NCI-H345 (cell line): ENCODE data around the gene TEX35.

ENCODE experiments used
- DNase-seq: peaks from one replicate; lab custom pipeline; 2025; lab: John Stamatoyannopoulos, UW

Gene TEX35

GRCh38 chr1:178512566-178513277, at the start of gene TEX35:
Gene TEX35, plus strand, starts transcription at chr1:178513109. Its CDS starts 80 bp downstream, at chr1:178513189.
- DNase-seq = no peak

GRCh38 chr1:178464141-178464540, 48.8 kb upstream of the TEX35 start:
- DNase-seq = no peak

- DNase-seq = no peak
Observed at GRCh38 chr1:178464566-178464965, 48.3 kb upstream of the TEX35 start.

- DNase-seq = no peak
Observed at GRCh38 chr1:178465011-178465410, 47.9 kb upstream of the TEX35 start.

GRCh38 chr1:178467837-178468236, 45.1 kb upstream of the TEX35 start:
- no peak for DNase-seq

GRCh38 chr1:178470411-178470960, 42.4 kb upstream of the TEX35 start:
- DNase-seq = no peak

- no peak for DNase-seq
Observed at GRCh38 chr1:178472531-178472930, 40.4 kb upstream of the TEX35 start.

GRCh38 chr1:178477373-178477772, 35.5 kb upstream of the TEX35 start:
- DNase-seq = no peak

GRCh38 chr1:178477841-178478240, 35.1 kb upstream of the TEX35 start:
- DNase-seq = no peak

GRCh38 chr1:178483251-178483957, 29.5 kb upstream of the TEX35 start:
- no peak for DNase-seq

- DNase-seq = no peak
Observed at GRCh38 chr1:178484698-178485225, 28.1 kb upstream of the TEX35 start.

- DNase-seq = no peak
Observed at GRCh38 chr1:178485541-178485981, 27.3 kb upstream of the TEX35 start.

- DNase-seq = no peak
Observed at GRCh38 chr1:178486100-178487069, 26.5 kb upstream of the TEX35 start.

- DNase-seq = no peak
Observed at GRCh38 chr1:178487070-178487615, 25.8 kb upstream of the TEX35 start.

GRCh38 chr1:178488393-178488792, 24.5 kb upstream of the TEX35 start:
- DNase-seq = no peak

- DNase-seq = no peak
Observed at GRCh38 chr1:178489399-178489798, 23.5 kb upstream of the TEX35 start.

GRCh38 chr1:178490136-178490535, 22.8 kb upstream of the TEX35 start:
- no peak for DNase-seq

GRCh38 chr1:178490967-178491366, 21.9 kb upstream of the TEX35 start:
- DNase-seq = no peak

- DNase-seq = no peak
Observed at GRCh38 chr1:178491721-178492120, 21.2 kb upstream of the TEX35 start.

- DNase-seq = no peak
Observed at GRCh38 chr1:178492341-178492740, 20.6 kb upstream of the TEX35 start.

GRCh38 chr1:178493301-178493741, 19.6 kb upstream of the TEX35 start:
- no peak for DNase-seq
